D341Med (cell line): ENCODE data around the gene SYK.
"Not testable (repeated sequence)": the region's sequence is repeated elsewhere in the genome, so short reads cannot be mapped to it uniquely, and the experiment has no call there.

Experiments used
- DNase-seq: peaks from one replicate; pipeline ENCODE4 v3.0.0; 2012; ENCODE audit warnings: low spot score

SYK gene

DNA sequence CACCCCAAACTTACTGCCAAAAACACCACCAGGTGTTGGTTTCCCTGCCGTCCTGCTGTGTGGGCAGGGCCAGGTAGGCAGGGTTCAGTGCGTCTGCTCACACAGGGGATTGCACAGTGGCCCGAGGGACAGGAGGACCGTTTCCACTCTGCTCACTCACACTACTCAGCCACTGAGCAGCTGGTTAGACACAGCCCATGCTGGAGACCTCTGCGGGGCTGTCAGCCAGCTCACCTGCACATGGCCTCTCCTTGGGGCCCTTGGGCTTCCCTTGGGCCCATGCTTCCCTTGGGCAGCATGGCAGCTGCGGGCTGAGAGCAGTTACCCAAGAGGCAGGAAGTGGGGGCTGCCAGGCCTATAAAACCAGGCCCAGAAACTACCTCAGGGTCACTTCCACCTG is 79.0 kb downstream of the SYK start:
- no peak for DNase-seq

DNA sequence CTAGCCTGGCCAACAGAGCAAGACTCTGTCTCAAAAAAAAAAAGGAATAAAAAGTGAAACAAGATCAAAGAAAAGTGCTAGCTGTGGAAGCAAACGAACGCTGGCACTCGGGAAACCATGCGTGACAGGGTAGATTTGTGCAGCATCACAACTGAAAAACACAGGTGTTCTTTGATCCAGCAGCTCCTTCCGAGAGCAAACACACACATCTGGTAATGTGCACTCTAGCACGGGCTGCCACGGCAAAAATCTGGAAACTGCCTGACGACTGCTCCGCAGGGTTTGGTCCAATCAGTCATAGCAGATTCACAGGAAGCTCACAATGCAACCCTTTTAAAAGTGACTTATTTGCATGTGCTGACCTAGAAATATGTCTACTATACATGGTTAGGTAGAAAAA is 80.0 kb downstream of the SYK start:
- DNase-seq: no peak

DNA sequence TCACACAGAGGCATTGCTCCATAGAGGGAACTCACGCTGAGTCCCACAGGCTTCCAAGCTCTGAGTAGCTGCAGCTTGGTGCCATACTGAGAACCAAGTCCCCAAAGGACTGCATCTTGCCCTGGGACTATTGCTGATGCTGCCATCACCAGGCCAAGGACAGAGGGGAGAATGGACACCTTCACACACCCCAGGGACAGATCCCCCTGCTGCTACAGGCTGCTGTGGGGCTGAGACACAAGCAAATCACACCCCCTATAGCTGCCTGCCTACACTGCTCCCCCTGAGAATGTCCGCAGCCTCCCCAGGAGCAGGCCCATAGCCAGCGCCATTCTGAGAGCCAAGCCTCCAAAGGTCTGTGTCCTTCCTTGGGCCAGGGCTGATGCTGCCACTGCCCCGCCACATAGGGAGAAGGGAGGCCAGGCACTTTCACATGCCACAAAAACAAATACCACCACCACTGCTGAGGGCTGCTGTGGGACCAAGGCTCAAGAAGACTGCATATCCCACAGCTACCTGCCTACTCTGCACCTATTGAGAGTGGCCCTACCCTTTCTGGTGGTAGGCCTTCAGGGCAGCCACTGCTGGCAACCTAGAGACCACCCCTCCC is 81.5 kb downstream of the SYK start:
- DNase-seq: no peak

DNA sequence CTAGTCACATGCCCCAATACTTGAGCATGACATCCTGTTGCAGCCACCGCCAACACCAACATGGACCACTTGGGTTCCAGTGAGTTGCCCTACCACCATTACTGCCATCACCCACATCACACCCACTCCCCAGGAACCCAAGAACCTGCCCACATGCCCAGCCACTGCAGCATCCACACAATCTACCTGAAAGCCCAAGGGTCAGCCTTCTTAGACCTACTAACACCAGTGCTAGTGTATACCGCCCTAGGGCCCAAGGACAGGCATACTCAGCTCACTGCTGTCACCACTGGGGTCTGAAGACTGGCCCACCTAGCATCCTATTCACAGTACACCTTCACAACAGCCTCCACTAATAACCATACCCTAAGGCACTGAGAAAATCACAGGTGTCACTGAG is 82.0 kb downstream of the SYK start:
- DNase-seq: no peak

DNA sequence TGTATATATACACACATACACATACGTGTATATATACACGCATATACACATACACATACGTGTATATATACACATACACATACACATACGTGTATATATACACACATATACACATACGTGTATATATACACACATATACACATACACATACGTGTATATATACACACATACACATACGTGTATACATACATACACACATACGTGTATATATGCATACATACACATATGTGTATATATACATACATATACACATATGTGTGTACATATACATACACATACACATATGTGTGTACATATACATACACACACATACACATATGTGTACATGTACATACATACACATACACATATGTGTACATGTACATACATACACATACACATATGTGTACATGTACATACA is 82.6 kb downstream of the SYK start:
- no peak for DNase-seq

DNA sequence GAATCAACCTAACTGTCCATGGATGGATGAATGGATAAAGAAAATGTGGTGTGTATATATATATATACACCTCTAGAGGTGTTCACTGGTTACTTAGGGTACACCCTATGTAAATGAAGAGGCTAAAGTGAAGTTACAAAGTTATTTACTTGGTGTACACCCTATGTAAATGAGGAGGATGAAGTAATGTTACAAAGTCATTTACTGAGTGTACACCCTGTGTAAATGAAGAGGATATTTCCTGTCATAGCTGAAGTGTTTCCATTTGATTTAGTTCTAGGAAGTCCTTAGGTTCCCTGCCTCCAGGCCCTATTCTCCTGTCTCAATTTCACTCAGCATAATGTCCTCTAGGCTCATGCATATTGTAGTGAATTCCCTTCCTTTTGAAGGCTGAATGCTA is 85.2 kb downstream of the SYK start:
- not testable (repeated sequence) for DNase-seq

DNA sequence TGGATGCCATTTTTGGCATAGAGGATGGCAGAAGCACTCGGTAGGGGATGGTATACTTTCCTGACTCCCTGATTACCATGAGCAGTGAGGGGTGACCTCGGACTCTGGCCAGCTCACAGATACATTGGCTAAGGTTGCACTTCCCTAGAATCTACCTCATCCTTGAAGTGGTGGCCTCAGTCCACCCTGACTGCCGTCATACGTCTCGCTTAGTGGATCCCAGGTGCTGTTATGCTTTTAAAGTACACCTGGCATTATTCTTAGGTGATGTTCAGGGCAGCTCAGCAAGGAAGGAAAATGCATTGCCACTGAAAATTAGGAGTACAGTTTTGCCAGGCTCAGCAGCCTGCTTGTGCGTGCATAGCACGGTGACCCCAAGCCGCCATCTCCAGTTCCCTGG is 87.3 kb downstream of the SYK start:
- no peak for DNase-seq

DNA sequence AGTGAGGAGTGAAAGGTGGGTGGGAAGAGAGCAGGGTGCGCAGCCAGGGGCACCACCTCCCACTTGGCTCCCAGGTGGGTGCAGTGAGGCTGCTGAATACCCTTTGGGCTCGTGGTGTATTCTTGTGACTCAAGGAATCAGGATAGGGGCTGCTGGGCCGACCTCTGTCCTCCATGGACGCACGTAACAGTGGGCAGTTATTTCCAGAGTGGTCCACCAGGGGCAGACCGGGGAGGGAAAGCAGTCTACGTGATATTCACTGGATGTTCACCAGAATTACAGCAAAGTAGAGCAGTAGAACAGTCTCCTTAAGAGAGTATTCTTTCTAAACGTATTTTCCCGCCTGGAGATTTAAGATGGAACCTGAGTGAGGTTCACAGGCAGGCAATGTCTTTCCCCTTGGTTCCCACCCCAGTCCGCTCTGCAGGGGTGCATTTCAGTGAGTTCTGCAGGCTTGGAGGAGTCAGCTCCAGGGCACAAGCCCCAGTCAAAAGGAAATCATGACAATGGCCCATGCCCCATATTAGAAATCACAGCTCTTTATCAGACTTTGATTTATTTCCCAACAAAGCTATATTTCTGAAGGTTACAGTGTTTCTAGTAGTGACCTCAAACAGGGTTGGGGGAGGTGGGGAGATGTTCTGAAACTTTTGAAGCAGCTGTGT is 88.7 kb downstream of the SYK start:
- DNase-seq: no peak

DNA sequence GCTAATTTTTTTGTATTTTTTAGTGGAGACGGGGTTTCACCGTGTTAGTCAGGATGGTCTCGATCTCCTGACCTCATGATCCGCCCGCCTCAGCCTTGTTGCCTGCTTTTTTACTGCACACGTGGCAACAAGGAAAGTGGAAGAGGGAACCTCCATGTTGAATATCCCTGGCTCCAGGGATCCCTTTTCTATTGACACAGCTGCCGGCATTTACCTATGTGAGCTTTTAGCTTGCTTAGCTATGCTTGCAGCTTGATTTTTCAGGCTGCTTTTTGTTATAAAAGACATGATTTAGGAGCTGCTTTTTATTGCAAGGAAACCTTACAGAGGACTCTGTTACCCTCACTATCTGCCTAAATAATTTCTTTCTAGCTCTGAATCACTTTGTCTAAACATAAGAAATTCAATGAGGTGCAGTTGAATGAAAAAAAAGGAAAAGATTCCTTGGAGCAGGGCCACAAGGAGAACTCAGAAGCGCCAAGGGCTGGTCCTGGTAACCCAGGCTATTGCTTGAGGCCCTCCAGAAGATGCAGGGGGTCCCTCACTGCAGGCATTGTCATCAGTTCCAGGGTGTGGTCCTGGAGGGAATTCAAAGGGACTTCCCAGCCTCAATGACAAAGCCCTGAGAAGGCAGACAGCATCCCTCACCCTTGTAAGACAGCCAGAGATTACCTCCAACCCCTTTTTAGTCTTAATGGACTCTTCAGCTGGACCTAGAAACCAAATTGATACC is 89.9 kb downstream of the SYK start:
- DNase-seq: no peak

DNA sequence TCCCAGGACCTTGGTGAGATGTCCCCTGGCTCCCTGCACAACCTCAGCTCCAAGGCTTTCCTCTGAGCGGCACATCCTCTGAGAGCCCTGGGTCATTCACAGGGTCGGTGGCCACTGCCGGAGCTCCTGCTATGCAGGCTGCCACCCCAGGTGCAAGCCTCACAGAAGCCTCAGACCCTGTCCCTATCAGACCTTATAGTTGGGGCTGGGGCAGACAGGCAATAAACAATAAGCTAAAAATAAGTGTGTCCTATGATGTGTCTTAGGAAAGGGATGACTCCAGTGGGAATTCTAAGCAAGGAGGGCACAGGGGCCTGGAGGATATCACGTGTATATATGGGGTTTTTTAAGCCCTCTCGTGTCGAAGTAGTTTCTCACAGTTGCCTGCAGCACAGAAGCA is 91.3 kb downstream of the SYK start:
- DNase-seq: no peak

DNA sequence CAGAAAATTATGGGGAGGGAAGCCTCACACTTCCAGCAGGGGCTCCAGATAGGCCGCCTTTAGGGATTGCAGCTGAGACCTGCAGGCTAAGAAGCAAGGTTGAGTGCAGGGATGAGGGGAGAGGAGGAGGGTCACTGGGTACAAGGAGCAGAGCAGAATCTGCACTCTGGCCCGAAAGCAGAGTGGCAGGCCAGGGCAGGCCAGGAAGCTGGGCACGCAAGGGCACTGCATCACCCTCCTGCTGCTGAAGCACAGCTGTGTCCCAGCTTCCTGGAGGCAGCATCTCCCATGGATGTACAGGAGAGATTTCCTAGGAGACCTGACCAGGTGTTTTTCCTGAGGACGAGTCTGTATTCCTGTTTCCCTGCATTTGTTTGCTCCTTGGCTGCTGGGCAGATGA is 92.1 kb downstream of the SYK start:
- DNase-seq: no peak

DNA sequence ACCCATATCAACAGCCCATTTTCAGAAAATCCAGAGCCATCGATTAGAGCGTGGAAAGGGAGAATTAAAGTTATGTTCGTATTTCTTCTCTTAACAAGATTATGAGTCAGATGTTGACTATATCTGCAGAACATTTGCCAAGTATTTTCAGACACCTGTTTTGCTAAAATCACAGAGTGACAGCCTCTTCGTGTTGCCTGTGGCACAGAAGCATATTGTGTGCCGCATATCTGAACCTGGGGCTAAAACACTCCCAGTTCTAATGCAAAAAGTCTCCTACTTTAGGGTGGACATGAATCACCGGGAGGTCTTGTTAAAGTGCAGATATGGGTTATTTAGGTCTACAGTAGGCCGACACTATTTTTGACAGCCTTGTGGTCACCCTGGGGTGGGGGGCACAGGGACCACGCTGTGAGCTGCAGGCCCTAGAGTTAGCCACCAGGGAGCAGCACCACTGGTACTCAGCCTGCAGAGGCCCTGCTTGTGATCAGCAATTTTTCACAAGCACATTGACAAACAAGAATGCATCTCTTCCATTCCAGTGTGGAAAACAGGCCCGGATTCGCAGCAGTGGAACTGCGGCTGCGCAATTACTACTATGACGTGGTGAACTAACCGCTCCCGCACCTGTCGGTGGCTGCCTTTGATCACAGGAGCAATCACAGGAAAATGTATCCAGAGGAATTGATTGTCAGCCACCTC is 93.5 kb downstream of the SYK start:
- DNase-seq: no peak

DNA sequence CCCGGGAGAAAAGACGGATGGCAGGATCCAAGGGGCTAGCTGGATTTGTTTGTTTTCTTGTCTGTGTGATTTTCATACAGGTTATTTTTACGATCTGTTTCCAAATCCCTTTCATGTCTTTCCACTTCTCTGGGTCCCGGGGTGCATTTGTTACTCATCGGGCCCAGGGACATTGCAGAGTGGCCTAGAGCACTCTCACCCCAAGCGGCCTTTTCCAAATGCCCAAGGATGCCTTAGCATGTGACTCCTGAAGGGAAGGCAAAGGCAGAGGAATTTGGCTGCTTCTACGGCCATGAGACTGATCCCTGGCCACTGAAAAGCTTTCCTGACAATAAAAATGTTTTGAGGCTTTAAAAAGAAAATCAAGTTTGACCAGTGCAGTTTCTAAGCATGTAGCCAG is 94.2 kb downstream of the SYK start:
- no peak for DNase-seq

DNA sequence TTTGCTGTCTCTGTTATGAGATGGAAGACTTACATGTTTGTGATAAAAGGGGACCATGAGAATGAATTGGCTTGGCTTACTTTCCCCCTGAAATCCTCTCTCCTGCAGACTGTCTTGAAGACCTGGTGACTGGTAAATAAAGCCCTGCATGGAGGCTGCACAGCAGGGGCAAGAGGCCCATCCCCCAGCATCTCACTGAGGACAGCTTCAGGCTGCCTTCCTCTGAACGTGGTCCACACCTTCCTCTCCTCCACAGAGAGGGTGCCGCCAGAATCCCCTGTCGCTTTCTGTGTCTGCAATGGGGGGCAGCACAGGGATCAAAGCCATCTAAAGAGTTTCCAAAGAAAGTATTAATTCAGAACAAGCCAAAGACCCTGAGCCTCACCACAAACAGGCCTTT is 94.6 kb downstream of the SYK start:
- no peak for DNase-seq

DNA sequence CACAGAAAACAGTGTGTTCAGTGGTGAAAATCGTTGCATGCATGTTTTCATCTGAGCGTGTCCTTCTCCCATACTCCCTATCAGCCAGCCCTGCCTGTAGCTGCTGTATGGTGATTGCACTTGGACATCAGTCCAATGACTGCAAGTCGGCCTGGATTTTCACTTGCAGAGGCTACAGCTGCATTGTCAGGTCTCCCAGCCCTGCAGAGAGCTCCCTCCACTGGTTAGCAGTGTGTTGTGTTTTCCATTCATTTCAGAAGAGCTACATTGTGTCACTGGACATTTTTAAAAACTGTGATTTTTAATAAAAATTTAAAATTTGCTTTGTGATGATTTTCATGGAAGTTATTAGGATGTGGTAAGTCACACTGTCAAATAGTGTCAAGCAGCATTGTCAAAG is 96.6 kb downstream of the SYK start:
- no peak for DNase-seq

DNA sequence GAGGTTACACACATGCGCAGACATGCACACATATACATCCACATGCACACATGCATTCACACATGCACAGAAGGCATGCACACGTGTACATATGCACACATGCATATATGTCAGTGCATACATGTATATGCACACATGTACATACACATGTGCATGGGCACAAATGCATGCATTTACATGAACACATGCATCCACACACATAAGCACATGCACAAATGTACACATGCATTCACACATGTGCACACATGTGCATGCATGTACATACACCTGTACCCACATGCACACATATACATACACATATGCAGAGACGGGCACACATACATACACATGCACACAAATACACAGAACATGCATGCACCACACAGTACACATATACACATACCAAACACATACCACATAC is 97.7 kb downstream of the SYK start:
- no peak for DNase-seq

DNA sequence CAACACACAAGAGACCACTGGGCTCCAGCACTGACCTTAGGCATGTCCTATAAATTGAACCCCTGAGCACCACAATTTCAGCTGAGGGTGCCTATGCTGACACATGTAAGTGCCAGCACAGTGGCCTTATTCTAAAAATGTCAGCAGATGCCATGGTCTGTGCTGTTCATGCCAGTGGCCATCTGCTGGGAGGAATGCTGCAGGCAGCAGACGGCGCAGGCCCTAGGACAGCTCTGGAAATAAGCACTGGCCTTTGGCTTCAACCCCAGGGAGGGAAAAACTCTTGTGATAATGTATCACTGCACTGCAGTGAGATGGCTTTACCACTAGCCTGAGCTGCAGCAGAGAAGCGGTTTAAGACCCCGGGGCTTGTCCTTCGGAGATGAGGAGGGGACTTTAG is 98.5 kb downstream of the SYK start:
- no peak for DNase-seq

DNA sequence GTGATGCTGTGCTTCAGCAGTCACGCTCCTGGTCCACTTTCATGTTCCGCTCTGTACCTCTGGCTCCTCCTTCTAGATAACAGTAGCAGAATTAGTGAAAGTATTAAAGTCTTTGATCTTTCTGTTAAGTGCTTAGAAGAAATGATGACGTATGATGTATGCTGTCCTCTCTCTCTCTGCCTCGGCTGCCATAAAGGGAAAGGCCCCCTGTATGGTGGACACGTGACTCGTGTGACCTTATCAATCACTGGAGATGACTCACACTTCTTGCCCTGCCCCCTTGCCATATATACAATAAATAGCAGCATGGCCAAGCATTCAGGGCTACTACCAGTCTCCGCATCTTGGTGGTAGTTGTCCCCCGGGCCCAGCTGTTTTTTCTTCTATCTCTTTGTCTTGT is 100.3 kb downstream of the SYK start:
- no peak for DNase-seq

DNA sequence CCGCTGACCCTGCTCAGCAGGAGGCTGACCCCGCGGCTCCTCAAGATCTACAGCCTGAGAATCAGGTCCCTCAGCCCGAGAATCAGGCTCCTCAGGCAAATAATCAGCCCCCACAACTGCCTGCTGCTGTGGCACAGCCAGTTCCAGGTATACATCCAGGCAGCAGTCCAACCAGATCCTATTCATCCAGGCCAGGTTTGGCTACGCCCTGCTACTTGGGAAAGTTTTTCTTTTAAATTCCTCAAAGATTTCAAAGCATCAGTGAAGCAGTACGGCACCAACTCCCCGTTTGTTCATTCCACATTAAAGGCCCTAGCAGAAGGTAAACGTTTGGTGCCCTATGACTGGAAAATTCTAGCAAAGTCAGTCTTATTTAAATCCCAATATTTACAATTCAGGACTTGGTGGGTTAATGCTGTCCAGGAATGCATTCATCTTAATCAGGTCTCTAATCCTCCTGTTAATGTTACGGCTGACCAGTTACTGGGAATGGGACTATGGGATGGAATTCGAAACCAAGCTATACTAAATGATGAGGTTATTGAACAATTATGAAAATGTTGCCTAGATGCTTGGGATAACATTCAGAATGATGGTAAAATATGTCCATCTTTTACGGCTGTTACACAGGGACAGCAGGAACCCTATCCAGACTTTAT is 102.3 kb downstream of the SYK start:
- no peak for DNase-seq

DNA sequence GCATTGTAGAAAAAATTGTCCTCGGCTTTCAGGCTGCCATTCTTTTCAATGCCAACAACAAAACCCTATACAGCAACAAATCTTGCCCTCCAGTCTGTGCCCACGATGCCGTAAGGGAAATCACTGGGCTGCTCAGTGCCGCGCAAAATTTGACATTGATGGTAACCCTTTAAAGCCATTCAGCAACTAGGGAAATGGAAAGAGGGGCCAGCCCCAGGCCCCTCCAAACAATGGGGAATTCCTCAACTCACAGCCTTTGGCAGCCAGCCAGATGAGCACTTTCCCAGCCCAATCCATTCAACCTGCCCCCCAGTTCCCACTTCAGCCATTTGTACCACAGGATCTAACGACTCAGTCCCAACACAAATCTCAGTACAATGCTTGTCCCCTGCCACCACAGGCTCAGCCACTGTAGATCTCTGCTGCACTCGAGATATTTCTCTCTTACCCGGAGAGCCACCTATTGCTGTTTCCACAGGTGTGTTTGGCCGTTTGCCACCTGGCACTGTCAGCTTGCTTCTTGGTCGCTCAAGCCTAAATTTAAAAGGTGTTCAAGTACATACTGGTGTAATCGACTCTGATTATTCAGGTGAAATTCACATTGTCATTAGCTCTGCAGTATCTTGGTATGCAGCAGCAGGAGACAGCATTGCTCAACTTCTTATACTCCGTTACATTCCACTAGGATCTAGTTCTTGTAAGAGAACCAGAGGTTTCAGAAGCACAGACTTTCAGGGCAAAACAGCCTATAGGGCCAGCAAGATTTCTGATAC is 103.3 kb downstream of the SYK start:
- no peak for DNase-seq

DNA sequence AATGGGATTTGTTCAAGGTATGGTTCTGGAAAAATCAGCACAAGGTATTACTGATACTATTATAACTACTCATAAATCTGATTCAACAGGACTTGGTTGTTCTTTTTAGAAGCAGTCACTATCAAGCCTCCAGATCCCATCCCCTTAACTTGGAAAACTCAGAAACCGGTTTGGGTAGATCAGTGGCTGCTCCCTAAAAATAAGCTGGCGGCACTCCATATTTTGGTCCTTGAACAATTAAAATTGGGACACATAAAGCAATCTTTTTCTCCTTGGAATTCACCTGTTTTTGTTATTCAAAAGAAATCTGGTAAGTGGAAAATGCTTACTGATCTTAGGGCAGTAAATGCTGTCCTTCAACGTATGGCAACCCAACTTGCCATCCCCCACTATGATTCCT is 104.2 kb downstream of the SYK start:
- DNase-seq: no peak
